RWPE1 (cell line): ENCODE results near the gene DCANP1.
A peak's percentile ranks its signal among the peaks of the same experiment; 100 is the strongest.

Source experiments
- CTCF ChIA-PET: fragments of 350-600 bp; sonication (Branson Sonifier 250); formaldehyde crosslinking; extraction: SDS; loops from one replicate; lab custom pipeline; 2021; lab: Yijun Ruan, JAX
- POLR2A ChIA-PET: fragments of 400-600 bp; formaldehyde crosslinking; extraction: SDS; loops from one replicate; lab custom pipeline; 2020; ENCODE audit warnings: antibody characterized with exemption; ENCODE audit not compliant: low non-redundant PET; lab: Yijun Ruan, JAX
- DNase-seq: peaks from one replicate; pipeline ENCODE4 v3.0.0; 2012; ENCODE audit warnings: low spot score
- H3K27ac ChIP-seq: fragments of 450-650 bp; 2 replicates; pipeline ENCODE4 v1.5.1; 2017
- TF ChIP-seq, protein P1 (sequence below): fragments of 450-650 bp; conservative IDR thresholded peaks from 2 replicates; pipeline ENCODE4 v1.5.1; 2017; ENCODE audit warnings: low read depth, mild to moderate bottlenecking

DCANP1 gene

DNA sequence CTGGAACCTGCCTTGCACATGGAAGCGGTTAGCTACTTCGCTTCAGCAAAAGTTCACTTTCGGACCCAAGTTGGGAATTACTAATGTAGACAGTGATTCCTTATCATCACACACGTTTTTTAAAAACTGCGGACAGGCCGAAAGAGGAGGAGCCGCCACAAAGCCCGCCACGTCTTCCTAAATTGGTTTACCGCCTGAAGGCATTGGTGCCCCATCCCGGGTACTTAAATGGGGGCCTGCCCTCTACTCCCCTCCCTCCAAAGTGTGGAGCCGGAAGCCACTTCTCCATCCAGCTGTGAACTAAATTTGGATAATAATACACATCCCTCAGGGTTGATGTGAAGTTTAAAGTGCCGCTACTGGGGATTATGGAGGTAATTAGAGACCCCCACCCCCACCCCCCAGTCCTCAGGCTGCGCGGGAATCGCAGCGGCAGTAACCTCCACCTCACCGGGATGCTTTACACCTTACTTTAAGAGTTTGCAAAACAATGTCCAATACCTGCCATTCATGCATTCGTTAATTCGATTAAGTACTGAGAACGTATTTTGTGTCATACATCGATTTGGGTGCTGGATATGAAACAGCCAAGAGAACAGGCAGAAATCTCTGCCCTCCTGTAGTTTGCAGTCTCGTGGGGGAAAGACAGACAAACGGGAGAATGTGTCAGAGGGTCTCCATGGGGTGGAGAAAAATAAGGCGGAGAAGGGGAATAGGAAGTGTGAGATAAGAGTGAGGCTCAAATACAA, 47.2 kb downstream of the DCANP1 start:
- no peak for DNase-seq
- POLR2A ChIA-PET, result interaction anchor here (0.6 kb wide), 1 partner anchor 290 kb away, joined by 4 read pairs; no protein-coding TSS in a partner anchor

DNA sequence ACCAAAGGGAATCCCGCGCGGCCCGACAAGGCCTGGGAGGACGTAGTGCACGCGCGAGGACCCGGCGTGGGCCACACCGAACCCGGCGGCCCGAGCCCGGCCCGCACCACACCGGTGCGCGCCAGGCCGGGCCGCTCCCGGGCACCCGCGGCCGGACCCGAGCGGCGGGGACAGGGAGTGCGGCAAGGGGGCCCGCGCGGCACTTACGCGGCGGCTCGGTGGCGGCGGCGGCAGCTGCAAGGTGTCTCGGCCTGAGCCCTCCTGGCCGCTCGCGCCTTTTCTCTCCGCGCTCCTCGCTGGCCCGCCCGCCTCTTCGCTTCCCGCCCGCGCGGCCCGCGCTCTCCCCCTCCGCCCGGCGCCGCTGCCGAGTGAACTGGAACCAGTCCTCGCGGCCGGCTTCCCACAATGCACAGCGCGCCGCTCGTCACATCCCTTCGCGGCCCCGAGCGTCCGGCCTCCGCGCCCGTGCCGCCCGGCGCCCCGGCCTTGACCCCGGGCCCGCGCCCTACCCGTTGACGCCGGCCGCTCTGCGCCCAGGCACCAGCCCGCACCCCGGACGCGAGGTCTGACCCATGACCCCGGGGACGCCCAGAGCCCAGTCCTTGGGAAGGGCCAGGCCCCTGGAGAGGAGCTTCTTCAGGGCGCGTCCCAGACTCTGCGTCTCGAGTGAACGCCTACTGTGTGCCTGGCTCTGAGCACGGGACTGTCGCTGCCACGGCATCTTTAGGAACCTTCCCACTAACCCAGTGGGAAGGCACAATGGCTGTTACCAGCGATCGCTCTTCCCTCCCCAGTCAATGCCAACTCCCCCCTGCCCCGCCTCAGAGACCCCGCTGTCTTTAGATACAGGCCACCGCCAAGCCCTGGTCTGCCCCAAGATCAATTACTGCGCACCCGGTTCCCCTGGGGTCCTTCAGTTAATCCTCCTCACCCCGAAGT, 48.0 kb downstream of the DCANP1 start, which contains the start of gene MACROH2A1:
MACROH2A1 (minus strand) TSS at position 377 of the 939 bp plus-strand sequence. CDS start 10,138 bp downstream, outside the sequence.
- TF ChIP-seq, protein P1, sequence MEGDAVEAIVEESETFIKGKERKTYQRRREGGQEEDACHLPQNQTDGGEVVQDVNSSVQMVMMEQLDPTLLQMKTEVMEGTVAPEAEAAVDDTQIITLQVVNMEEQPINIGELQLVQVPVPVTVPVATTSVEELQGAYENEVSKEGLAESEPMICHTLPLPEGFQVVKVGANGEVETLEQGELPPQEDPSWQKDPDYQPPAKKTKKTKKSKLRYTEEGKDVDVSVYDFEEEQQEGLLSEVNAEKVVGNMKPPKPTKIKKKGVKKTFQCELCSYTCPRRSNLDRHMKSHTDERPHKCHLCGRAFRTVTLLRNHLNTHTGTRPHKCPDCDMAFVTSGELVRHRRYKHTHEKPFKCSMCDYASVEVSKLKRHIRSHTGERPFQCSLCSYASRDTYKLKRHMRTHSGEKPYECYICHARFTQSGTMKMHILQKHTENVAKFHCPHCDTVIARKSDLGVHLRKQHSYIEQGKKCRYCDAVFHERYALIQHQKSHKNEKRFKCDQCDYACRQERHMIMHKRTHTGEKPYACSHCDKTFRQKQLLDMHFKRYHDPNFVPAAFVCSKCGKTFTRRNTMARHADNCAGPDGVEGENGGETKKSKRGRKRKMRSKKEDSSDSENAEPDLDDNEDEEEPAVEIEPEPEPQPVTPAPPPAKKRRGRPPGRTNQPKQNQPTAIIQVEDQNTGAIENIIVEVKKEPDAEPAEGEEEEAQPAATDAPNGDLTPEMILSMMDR, result no peak
- POLR2A ChIA-PET, result interaction anchor here (0.6 kb wide), 1 partner anchor 289 kb away, joined by 4 read pairs; no protein-coding TSS in a partner anchor
- H3K27ac ChIP-seq, result peak within 1 kb of the TSS; percentile 79
- CTCF ChIA-PET, result interaction anchor here (0.6 to 0.7 kb wide), 2 partner anchors 167 to 666 kb away, joined by 3 to 4 read pairs; no protein-coding TSS in a partner anchor
- DNase-seq, result peak; percentile 85

More for the DNA sequence above, 47.2 kb downstream of the DCANP1 start:
- TF ChIP-seq, protein P1, result no peak
- CTCF ChIA-PET, result interaction anchor here (0.6 to 0.7 kb wide), 2 partner anchors 166 to 665 kb away, joined by 3 to 4 read pairs; no protein-coding TSS in a partner anchor
- H3K27ac ChIP-seq, result peak overlapping the region; percentile 79

DNA sequence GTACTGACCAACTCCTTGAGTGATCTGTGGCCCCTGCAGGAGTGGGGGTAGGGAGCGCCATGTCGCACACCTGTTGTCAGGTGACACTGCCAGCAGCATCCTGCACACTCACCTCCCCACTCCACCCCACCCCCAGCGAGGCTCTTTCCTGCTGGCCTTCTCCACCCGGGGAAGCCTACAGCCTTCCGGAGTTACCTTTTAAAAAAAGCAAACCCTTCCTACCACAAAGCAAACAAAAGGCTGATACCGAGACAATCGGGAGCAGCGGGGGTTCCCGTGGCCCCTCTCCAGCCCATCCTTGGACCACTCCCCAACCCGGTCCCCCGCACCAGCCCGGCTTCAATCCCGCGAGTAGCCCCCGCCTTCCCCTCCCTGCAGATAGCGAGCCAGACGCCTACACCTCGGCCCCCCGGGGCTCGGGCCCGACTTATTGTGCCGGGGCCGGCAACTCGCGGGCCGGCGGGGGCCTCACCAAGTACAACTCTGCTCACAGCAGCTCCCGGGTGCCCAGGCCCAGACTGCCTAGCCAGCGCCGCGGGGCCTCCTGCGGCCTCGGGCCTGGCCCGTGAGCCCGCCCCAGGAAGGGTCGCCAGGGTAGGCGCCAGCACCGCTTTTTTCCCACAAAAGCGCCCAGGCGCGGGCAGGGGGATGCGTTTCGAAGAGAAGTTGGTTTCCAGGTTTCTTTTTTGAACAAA, 48.8 kb downstream of the DCANP1 start:
- peak; percentile 48 for DNase-seq
- CTCF ChIA-PET, result interaction anchor here (1.0 kb wide), 1 partner anchor 90 kb away, joined by 3 read pairs; no protein-coding TSS in a partner anchor
- POLR2A ChIA-PET, result no interaction called here
- TF ChIP-seq, protein P1, result no peak
- H3K27ac ChIP-seq, result peak overlapping the region; percentile 79

DNA sequence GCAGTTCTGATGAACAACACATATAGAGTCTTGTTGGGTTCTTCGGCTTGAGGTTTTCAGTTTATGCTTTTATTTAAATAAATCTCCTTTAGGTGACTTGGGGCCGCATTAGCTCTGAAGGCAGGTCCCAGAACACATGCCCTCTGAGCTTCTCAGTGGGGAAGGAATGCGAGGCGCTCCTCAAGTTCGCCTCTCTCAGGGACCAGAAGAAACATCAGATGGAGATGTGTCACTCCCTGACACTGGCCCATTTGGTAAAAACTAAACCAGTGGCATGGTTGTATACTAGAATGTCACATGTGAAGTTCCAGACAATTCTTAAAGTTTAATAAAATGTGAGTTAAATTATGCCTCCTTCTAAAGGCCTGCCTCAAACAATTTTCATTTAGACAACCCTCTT, 50.1 kb downstream of the DCANP1 start:
- ChIA-PET CTCF (interaction anchor here (0.5 to 0.6 kb wide), 2 partner anchors 69 to 355 kb away, joined by 3 read pairs; no protein-coding TSS in a partner anchor), POLR2A (no interaction called here)
- TF ChIP-seq, protein P1, result no peak
- peak overlapping the region; percentile 64; the same call in 1 of the 2 replicates for H3K27ac ChIP-seq
- no peak for DNase-seq

DNA sequence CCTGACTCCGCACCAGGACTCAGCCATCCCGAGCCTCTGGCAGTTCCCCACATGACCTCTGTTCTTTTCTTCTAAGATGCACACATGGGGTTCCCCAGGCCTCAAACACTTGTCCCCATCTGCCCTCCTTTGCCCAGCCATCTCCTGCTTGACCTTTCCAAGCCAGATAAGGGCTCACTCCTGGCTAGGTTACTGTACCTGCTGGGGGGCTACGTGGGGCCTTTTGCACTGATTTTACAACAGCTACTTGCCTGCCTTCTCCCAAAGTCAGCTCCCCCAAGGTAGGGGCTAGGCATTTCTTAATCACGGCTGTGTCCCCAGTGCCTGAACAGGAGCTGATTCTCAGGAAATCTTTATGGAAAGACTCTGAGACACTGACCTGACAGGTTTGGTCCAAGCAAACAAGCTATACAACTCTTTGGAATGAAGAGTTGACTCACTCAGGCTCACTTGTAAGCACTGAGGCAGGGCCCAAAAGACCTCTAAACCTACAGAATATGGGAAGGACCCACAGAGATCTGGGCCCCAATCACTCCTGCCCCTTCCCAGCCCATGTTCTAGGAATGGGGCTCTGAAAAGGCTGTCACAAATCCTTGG, 50.6 kb downstream of the DCANP1 start:
- ChIA-PET CTCF (interaction anchor here (0.5 to 0.6 kb wide), 2 partner anchors 70 to 355 kb away, joined by 3 read pairs; no protein-coding TSS in a partner anchor), POLR2A (no interaction called here)
- H3K27ac ChIP-seq, result peak overlapping the region; percentile 64
- DNase-seq, result no peak
- TF ChIP-seq, protein P1, result no peak
